Activated CD8-positive, alpha-beta memory T cell treated with anti-CD3 and anti-CD28 coated beads, Interleukin-2, amount 10 ng/mL, durations not matched to agents 7 days and 5 days (primary cell): ENCODE results near the gene AIF1L. TPM values are rescaled to one million over a fixed set of nuclear protein-coding genes. Genes with fewer than 3 reads are reported as not detected.
"Not testable (repeated sequence)": the region's sequence is repeated elsewhere in the genome, so short reads cannot be mapped to it uniquely, and the experiment has no call there.

Experiments used
- ATAC-seq: fragments of 150-1000 bp; cut with Tn5 transposase; one replicate; pipeline ENCODE4 v1.10.0; 2021; ENCODE audit warnings: moderate library complexity
- CTCF ChIA-PET: fragments of 350-600 bp; sonication (Branson Sonifier 250); formaldehyde crosslinking; loops from one replicate; lab custom pipeline; 2021; ENCODE audit warnings: antibody characterized with exemption; lab: Charles Lee
- DNase-seq: peaks from one replicate; pipeline ENCODE4 v3.0.0-alpha.2; 2020
- H3K27ac Mint-ChIP-seq: one replicate; pipeline ENCODE4 v1.8.0; 2021; ENCODE audit warnings: mild to moderate bottlenecking, mixed read lengths
- H3K27me3 Mint-ChIP-seq: one replicate; pipeline ENCODE4 v1.8.0; 2021; ENCODE audit warnings: mixed read lengths
- H3K36me3 Mint-ChIP-seq: one replicate; pipeline ENCODE4 v1.8.0; 2021; ENCODE audit warnings: mild to moderate bottlenecking, mixed read lengths
- H3K4me1 Mint-ChIP-seq: one replicate; pipeline ENCODE4 v1.8.0; 2021; ENCODE audit warnings: mixed read lengths
- H3K4me3 Mint-ChIP-seq: one replicate; pipeline ENCODE4 v1.8.0; 2021; ENCODE audit warnings: mild to moderate bottlenecking, moderate library complexity, mixed read lengths
- H3K9me3 Mint-ChIP-seq: one replicate; pipeline ENCODE4 v1.8.0; 2022; ENCODE audit warnings: low read depth, mixed read lengths
- total RNA-seq, 2 experiments: library from RNA; stranded (reverse); gene quantifications; one replicate each; pipeline ENCODE4 v1.2.3, GENCODE V29; 2021

AIF1L gene
- total RNA-seq, 2 experiments from 2014 or later, result 0.12 to 0.23 TPM

DNA sequence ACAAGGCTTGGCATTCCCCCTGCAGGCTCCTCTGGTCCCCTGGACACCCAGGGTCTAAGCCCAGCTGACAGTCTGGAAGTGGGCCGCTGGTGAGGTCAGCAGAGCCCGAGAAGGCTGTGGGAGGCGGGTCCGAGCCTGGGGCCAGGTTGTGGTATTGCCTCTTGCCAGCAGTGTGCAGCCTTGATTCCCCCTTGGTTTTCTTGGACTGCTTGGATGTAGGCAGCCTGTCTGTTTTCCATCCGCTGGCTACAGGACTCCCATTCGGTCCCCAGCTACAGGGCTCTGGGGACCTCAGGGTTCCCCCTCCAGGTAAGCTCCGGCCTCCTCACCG is 1.6 kb downstream of the AIF1L start:
- H3K4me3 Mint-ChIP-seq, result no peak overlapping the region
- H3K27ac Mint-ChIP-seq, result no peak overlapping the region
- no peaks in the 10 kb centered on the region for H3K36me3 Mint-ChIP-seq
- peaks cover 8% of the 10 kb centered on the region for H3K4me1 Mint-ChIP-seq
- H3K9me3 Mint-ChIP-seq, result no peaks in the 10 kb centered on the region
- peaks cover 40% of the 10 kb centered on the region for H3K27me3 Mint-ChIP-seq
- DNase-seq, result no peak
- no peak for ATAC-seq
- CTCF ChIA-PET, result no interaction called here

DNA sequence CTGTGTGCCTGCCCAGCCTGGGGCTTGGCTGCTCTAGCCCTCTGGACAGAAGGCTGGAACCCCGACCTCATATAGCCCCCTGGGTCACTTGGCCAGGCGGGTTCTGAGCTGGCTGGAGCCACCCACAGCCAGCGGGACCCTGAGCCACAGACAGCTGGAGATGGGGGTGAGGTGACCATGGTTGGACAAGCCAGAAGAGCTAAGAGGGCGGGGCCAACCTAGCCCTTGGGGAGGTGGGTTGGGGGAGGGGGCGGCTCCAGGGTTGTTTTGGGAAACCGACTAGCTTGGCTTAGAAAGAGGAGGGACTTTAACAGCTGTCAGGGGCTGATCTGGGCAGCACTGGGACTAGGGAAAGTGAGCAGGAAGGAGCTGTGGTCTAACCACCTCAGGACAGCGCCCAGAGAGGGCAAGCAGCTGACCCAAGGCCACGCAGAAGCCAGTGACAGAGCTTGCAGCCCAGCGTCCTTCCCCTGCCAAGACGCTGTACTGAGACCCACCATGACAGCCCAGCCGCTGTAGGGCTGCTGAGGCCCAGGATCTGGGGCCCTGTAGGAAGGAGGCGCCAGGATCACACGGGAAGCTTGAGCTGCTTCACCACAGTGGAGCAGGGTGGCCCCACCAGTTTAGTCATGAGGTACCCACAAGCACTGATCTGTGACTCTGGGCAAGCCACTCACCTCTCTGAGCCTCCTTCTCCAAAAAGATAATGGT is 2.2 kb downstream of the AIF1L start:
- H3K27me3 Mint-ChIP-seq, result peaks cover 40% of the 10 kb centered on the region
- H3K4me3 Mint-ChIP-seq, result no peak overlapping the region
- CTCF ChIA-PET, result interaction anchor here (0.8 to 1.7 kb wide), 4 partner anchors 9 to 238 kb away, joined by 3 to 7 read pairs (median 4); no protein-coding TSS in a partner anchor
- peaks cover 8% of the 10 kb centered on the region for H3K4me1 Mint-ChIP-seq
- no peaks in the 10 kb centered on the region for H3K36me3 Mint-ChIP-seq
- ATAC-seq (no peak), DNase-seq (no peak)
- no peak overlapping the region for H3K27ac Mint-ChIP-seq
- H3K9me3 Mint-ChIP-seq, result no peaks in the 10 kb centered on the region

DNA sequence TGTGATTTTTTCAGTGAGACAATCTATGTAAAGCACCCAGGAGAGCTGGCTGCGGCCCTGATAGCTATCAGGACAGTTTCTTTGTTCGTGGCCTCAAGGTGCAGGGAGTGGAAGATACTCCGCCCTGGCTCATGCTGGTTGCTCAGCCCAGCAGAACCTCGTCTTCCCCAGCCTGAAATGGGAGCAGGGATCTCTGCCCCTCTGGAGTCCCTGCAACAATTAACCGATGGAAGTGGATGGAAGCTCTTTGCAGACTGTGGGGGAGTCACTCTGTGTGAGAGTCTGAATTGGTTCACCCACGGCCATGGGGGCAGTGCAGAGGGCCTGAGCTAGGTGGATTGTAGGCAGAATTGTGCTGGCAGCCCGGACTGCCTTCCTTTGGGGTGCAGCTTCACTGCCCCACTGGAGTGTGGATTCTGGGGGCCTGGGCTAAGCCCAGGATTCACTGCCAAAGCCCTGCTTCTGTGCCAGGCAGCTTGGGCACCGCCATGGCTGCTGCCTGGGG is 2.8 kb downstream of the AIF1L start:
- no peak overlapping the region for H3K27ac Mint-ChIP-seq
- H3K4me1 Mint-ChIP-seq, result peaks cover 8% of the 10 kb centered on the region
- DNase-seq (no peak), ATAC-seq (no peak)
- H3K4me3 Mint-ChIP-seq, result no peak overlapping the region
- H3K36me3 Mint-ChIP-seq, result no peaks in the 10 kb centered on the region
- H3K9me3 Mint-ChIP-seq, result no peaks in the 10 kb centered on the region
- peaks cover 35% of the 10 kb centered on the region for H3K27me3 Mint-ChIP-seq
- CTCF ChIA-PET, result interaction anchor here (0.8 to 1.7 kb wide), 4 partner anchors 9 to 237 kb away, joined by 3 to 7 read pairs (median 4); no protein-coding TSS in a partner anchor

DNA sequence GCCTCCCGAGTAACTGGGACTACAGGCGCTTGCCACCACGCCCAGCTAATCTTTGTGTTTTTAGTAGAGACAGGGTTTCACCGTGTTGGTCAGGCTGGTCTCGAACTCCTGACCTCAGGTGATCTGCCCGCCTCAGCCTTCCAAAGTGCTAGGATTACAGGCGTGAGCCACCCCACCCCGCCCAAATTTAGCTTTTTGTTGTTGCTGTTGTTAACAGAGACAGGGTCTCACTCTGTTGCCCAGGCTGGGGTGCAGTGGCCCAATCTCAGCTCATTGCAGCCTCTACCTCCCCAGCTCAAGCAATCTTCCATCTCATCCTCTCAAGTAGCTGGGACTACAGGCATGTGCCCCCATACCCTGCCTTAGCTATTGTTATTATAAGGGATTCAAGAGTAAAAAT is 3.5 kb downstream of the AIF1L start:
- H3K27ac Mint-ChIP-seq, H3K9me3 Mint-ChIP-seq, DNase-seq, H3K4me1 Mint-ChIP-seq, H3K4me3 Mint-ChIP-seq, H3K36me3 Mint-ChIP-seq, ATAC-seq: not testable (repeated sequence)
- peaks cover 30% of the 10 kb centered on the region for H3K27me3 Mint-ChIP-seq
- CTCF ChIA-PET, result interaction anchor here (1.3 to 1.7 kb wide), 2 partner anchors 10 to 53 kb away, joined by 4 to 7 read pairs; no protein-coding TSS in a partner anchor

DNA sequence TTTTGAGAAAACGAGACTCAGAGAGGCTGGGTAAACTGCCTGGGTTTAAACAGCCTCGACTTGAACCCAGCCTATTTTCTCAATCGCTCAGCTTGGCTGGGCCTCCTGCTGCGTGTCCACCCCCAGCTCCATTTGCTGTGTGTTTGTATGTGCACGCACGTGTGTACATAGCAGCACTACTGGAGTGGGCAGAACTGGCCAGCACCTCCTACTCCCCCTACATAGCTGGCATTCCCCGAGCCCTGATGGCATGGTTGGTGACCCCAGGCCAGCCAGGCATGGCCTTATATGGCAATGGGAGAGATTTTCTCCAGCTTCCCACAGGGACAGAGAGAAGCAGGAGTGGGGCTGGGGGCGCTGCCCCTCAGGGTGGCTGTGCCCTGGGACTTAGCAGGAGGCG is 4.1 kb downstream of the AIF1L start:
- H3K27me3 Mint-ChIP-seq, result peaks cover 24% of the 10 kb centered on the region
- no peak for DNase-seq

DNA sequence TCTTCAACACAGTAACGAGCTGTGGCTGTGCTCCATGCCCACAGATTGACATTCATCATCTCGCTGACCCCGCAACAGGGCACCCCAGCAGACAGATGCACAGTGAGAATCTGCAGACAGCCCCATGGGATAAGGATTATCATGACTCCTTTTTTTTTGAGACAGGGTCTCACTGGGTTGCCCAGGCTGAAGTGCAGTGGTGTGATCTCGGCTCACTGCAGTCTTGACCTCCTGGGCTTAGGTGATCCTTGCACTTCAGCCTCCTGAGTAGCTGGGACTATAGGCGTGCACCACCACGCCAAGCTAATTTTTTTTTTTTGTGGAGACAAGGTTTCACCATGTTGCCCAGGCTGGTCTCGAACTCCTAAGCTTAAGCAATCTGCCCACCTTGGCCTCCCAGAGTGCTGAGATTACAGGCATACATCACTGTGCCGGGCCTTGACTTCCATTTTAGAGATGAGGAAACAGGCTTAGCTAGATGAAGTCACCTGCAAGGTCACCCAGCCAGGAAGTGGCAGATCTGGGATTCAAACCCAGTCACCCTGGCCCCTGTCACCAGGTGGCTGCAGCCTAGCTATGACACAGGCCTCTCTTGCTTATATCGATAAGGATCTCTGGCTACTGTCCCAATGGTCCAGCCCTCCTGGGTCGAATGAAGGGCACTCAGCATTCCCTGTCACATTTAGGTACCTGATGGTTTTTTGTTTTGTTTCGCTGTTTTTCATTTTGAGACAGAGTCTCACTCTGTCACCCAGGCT is 5.1 kb downstream of the AIF1L start:
- DNase-seq (no peak), ATAC-seq (peak; percentile 27)
- no peaks in the 10 kb centered on the region for H3K9me3 Mint-ChIP-seq
- H3K27ac Mint-ChIP-seq, result no peak overlapping the region
- H3K36me3 Mint-ChIP-seq, result no peaks in the 10 kb centered on the region
- CTCF ChIA-PET, result interaction anchor here (1.3 to 1.4 kb wide), 2 partner anchors 55 to 235 kb away, joined by 4 to 7 read pairs; no protein-coding TSS in a partner anchor
- H3K27me3 Mint-ChIP-seq, result peaks cover 17% of the 10 kb centered on the region
- peaks cover 4% of the 10 kb centered on the region for H3K4me1 Mint-ChIP-seq
- no peak overlapping the region for H3K4me3 Mint-ChIP-seq

More for the DNA sequence above, 4.1 kb downstream of the AIF1L start:
- Mint-ChIP-seq H3K9me3 (no peaks in the 10 kb centered on the region), H3K36me3 (no peaks in the 10 kb centered on the region), H3K27ac (no peak overlapping the region), H3K4me1 (peaks cover 8% of the 10 kb centered on the region), H3K4me3 (no peak overlapping the region)
- no peak for ATAC-seq
- CTCF ChIA-PET, result interaction anchor here (0.8 to 1.4 kb wide), 2 partner anchors 54 to 236 kb away, joined by 3 to 7 read pairs; no protein-coding TSS in a partner anchor

DNA sequence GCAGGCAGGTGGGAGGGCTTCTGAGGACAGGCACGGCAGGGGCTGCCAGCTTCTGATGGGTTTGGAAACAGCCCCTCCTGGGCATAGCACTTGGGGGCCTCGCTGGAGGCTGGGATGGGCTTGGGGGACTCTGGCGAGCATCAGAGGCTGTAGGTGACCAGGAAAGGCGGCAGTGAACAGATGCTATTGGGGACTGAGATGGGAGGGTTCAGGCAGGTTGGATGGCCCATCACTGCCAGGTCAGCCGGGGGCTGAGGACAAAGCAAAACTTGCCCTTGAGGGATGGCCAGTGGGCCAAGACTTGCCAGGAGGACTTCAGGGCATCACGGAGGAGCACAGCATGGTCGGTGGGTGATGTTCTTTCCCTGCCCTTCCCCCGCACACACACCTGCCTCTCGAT is 6.7 kb downstream of the AIF1L start:
- Mint-ChIP-seq H3K9me3 (no peaks in the 10 kb centered on the region), H3K27ac (no peak overlapping the region), H3K4me1 (no peaks in the 10 kb centered on the region), H3K36me3 (no peaks in the 10 kb centered on the region), H3K4me3 (no peak overlapping the region), H3K27me3 (peaks cover 10% of the 10 kb centered on the region)
- ATAC-seq (no peak), DNase-seq (no peak)
- CTCF ChIA-PET, result no interaction called here

DNA sequence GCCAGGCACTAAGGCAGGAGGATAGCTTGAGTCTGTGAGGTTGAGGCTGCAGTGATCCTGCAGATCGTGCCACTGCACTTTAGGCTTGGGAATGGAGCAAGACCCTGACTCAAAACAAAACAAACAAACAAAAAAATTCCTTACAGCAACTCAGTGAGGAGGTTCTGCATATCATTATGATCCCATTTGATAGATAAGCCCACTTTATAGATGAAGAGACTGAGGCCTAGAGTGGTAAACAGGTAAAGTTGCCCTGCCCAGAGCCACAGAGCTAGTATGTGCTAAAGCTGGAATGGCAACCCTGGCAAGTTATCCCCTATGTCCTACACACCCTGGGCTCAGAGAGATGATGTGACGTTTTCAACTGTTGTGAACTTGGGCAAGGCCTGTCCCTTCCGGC is 7.2 kb downstream of the AIF1L start:
- Mint-ChIP-seq H3K4me3 (no peak overlapping the region), H3K27me3 (peaks cover 8% of the 10 kb centered on the region), H3K4me1 (no peaks in the 10 kb centered on the region), H3K9me3 (no peaks in the 10 kb centered on the region), H3K27ac (no peak overlapping the region), H3K36me3 (no peaks in the 10 kb centered on the region)
- CTCF ChIA-PET, result no interaction called here
- DNase-seq (no peak), ATAC-seq (no peak)

DNA sequence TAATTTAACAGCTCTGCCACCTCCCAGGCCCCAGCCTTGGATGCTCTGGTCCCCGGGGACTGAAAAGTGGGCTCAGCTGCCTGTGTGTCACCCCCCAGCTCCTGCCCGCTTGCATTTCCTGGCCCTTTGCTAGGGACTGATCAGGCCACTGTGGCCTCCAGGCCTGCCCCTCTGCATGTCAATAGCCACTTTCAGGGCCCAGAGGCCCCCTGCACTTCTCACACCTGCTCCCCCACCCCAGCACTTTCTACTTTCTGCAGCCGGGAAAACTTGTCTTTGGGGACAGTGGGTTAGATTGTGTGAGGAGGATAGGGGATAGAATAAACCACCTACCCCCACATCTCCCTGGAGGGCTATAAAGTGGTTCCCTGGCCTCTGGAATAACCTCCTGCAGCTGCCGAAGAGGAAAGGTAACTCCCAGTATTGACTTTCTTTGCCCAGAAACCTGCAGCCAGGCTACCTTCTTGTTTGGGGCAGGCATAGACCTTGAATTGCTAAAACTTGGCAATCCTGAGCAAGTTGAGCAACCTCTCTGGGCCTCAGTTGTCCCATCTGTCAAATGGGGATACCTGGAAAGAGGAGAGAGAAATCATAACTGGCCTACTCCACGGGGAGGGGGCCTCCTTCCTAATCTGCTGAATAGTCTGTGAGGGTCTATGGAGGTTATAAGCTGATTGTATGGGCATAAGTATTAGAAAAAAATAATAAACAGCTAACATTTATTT is 7.8 kb downstream of the AIF1L start:
- Mint-ChIP-seq H3K27ac (no peak overlapping the region), H3K9me3 (no peaks in the 10 kb centered on the region), H3K27me3 (peaks cover 6% of the 10 kb centered on the region), H3K36me3 (no peaks in the 10 kb centered on the region), H3K4me3 (no peak overlapping the region), H3K4me1 (no peaks in the 10 kb centered on the region)
- no peak for ATAC-seq
- no peak for DNase-seq
- CTCF ChIA-PET, result interaction anchor here (1.0 kb wide), 1 partner anchor 232 kb away, joined by 3 read pairs; no protein-coding TSS in a partner anchor

DNA sequence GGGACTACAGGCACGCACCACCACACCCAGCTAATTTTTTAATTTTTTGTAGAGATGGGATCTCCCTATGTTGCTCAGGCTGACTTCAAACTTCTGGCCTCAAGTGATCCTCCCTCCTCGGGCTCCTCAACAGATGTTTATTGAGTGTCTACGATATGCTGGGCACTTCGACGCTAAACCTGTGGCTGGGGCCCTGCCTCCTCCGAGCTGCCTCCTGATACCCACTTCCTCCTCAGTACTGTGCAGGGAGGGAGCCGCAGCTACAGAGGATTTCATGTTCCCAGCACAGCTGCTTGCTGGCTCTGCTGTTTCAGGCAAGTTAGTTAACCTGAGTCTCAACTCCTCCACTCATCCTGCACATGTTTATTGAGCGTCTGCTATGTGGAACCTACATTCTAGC is 9.6 kb downstream of the AIF1L start:
- Mint-ChIP-seq H3K27me3 (peaks cover 6% of the 10 kb centered on the region), H3K9me3 (no peaks in the 10 kb centered on the region), H3K27ac (no peak overlapping the region), H3K4me1 (no peaks in the 10 kb centered on the region), H3K36me3 (no peaks in the 10 kb centered on the region), H3K4me3 (no peak overlapping the region)
- CTCF ChIA-PET, result interaction anchor here (1.1 kb wide), 1 partner anchor 230 kb away, joined by 3 read pairs; no protein-coding TSS in a partner anchor
- DNase-seq (no peak), ATAC-seq (no peak)

DNA sequence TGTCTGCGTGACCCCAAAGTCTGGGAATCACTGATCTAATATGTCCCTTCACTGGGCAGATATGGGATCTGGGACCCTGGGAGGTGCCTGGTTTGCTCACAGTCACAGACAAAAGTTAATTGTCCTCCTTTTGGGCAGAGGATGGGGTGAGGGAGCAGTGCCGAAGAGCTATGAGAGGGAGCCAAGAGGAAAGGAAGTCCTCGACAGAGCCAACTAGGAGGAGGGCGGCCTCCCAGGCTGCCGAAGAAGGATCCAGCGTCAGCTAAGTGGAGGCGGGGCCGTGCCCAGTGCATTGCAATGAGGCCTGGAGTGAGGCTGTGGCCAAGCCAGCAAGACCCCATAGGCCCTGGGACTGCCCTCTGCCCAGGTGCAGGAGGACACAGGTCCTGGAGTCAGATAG is 11.4 kb downstream of the AIF1L start:
- no peak for ATAC-seq
- Mint-ChIP-seq H3K27ac (no peak overlapping the region), H3K9me3 (no peaks in the 10 kb centered on the region), H3K27me3 (peaks cover 6% of the 10 kb centered on the region), H3K4me1 (no peaks in the 10 kb centered on the region), H3K4me3 (no peak overlapping the region), H3K36me3 (no peaks in the 10 kb centered on the region)
- no peak for DNase-seq
- CTCF ChIA-PET, result interaction anchor here (1.5 kb wide), 1 partner anchor 9 kb away, joined by 4 read pairs; no protein-coding TSS in a partner anchor

DNA sequence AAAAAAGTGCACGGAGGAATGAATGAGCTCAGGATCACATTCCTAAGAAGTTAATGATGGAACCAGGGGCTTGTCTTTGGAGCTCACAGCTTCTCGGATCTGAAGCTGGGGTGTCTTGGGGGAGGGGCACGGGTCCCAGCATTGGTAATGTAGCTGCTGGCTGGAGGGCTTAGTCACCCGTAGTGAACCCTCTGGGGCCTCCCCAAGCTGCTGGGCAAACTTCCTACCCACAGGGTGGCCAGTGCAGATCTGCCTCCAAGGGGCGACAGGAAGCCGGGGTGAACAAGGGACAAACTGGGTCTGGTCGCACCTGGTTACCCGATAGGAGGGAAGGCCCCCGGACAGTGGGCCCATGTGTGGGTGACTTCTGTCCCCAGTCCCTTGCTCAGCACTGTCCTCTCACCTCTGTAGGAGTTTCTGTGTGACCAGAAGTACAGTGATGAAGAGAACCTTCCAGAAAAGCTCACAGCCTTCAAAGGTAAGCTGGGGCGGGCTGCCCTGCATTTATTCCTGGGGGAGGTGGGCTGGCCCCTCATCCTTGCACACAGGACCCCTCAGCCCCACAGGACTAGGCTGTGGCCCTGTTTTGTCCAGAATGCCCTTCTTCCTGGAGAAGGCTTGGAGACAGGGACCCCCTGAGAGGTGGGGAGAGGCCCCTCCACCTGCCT is 15.0 kb downstream of the AIF1L start:
- no peaks in the 10 kb centered on the region for H3K9me3 Mint-ChIP-seq
- peaks cover 4% of the 10 kb centered on the region for H3K27me3 Mint-ChIP-seq
- no peaks in the 10 kb centered on the region for H3K4me1 Mint-ChIP-seq
- H3K36me3 Mint-ChIP-seq, result no peaks in the 10 kb centered on the region
- no peak overlapping the region for H3K4me3 Mint-ChIP-seq
- DNase-seq, result no peak
- no peak for ATAC-seq
- H3K27ac Mint-ChIP-seq, result no peak overlapping the region
- CTCF ChIA-PET, result interaction anchor here (1.1 kb wide), 1 partner anchor 15 kb away, joined by 3 read pairs; the partner anchor contains the start of gene AIF1L
